GM23338 (cell line): ENCODE measurements around the gene FCRL5. TPM values are rescaled to one million over a fixed set of nuclear protein-coding genes. Genes with fewer than 3 reads are reported as not detected.

Experiments
- ATAC-seq: fragments of 200-7000 bp; cut with Tn5 transposase; 3 replicates; pipeline ENCODE4 v1.9.1; 2020
- DNase-seq: peaks from one replicate; pipeline ENCODE4 v3.0.0-alpha.2; 2015; ENCODE audit warnings: low spot score
- H2AFZ ChIP-seq: fragments of 200-600 bp; sonication (generic); 2 replicates; pipeline ENCODE4 v1.8.0; 2016; ENCODE audit warnings: antibody characterized with exemption, mild to moderate bottlenecking, moderate library complexity
- H3F3A ChIP-seq: fragments of 200-600 bp; sonication (generic); replicated peaks from 2 replicates; pipeline ENCODE4 v1.8.0; 2017; ENCODE audit warnings: antibody characterized with exemption, mixed run types, low read depth
- H3K27ac ChIP-seq: fragments of 200-600 bp; sonication (generic); 2 replicates; pipeline ENCODE4 v1.6.1; 2016; ENCODE audit warnings: low read depth
- H3K27me3 ChIP-seq: fragments of 200-600 bp; sonication (generic); 2 replicates; pipeline ENCODE4 v1.8.0; 2016; ENCODE audit warnings: mild to moderate bottlenecking, mixed run types, moderate library complexity; ENCODE audit not compliant: insufficient read depth
- H3K36me3 ChIP-seq: fragments of 200-600 bp; sonication (generic); 2 replicates; pipeline ENCODE4 v1.8.0; 2016; ENCODE audit warnings: mild to moderate bottlenecking; ENCODE audit not compliant: insufficient read depth
- H3K4me1 ChIP-seq: fragments of 200-600 bp; sonication (generic); 2 replicates; pipeline ENCODE4 v1.8.0; 2016; ENCODE audit warnings: mild to moderate bottlenecking, moderate library complexity; ENCODE audit not compliant: insufficient read depth
- H3K4me2 ChIP-seq: fragments of 200-600 bp; sonication (generic); 2 replicates; pipeline ENCODE4 v1.7.1; 2017; ENCODE audit warnings: mixed run types
- H3K4me3 ChIP-seq: fragments of 200-600 bp; sonication (generic); 2 replicates; pipeline ENCODE4 v1.6.1; 2016; ENCODE audit warnings: mixed run types
- H3K79me2 ChIP-seq: fragments of 200-600 bp; sonication (generic); replicated peaks from 2 replicates; pipeline ENCODE4 v1.8.0; 2017; ENCODE audit warnings: mild to moderate bottlenecking; ENCODE audit not compliant: insufficient read depth
- H3K9me2 ChIP-seq: fragments of 200-600 bp; sonication (generic); 2 replicates; pipeline ENCODE4 v1.8.0; 2017; ENCODE audit not compliant: insufficient read depth
- H4K20me1 ChIP-seq: fragments of 200-600 bp; sonication (generic); replicated peaks from 2 replicates; pipeline ENCODE4 v1.8.0; 2017; ENCODE audit warnings: mild to moderate bottlenecking; ENCODE audit not compliant: insufficient read depth
- H3K27ac Mint-ChIP-seq: 2 replicates; pipeline ENCODE4 v1.8.0; 2020; ENCODE audit warnings: inconsistent platforms, mild to moderate bottlenecking, moderate library complexity, mixed read lengths
- H3K27me3 Mint-ChIP-seq: 3 replicates; pipeline ENCODE4 v1.8.0; 2022; ENCODE audit warnings: low read depth, mild to moderate bottlenecking, moderate library complexity, mixed read lengths, inconsistent platforms; ENCODE audit not compliant: insufficient read depth, poor library complexity
- H3K36me3 Mint-ChIP-seq: 3 replicates; pipeline ENCODE4 v1.8.0; 2021; ENCODE audit warnings: low read depth, mild to moderate bottlenecking, inconsistent platforms, moderate library complexity, mixed read lengths
- H3K4me1 Mint-ChIP-seq: 3 replicates; pipeline ENCODE4 v1.8.0; 2020; ENCODE audit warnings: mild to moderate bottlenecking, inconsistent platforms, mixed read lengths
- H3K4me3 Mint-ChIP-seq: 3 replicates; pipeline ENCODE4 v1.8.0; 2021; ENCODE audit warnings: moderate library complexity, mild to moderate bottlenecking, inconsistent platforms, mixed read lengths
- H3K9me3 Mint-ChIP-seq: 3 replicates; pipeline ENCODE4 v1.8.0; 2020; ENCODE audit warnings: moderate library complexity, mild to moderate bottlenecking, inconsistent platforms, mixed read lengths
- CREB1 ChIP-seq: fragments of 250-450 bp; sonication (Bioruptor Pico); IDR thresholded peaks from 2 replicates; pipeline ENCODE4 v1.5.0; 2020; ENCODE audit warnings: low read depth, mild to moderate bottlenecking, moderate library complexity
- CTCF ChIP-seq, 2 experiments: fragments of 200-600 bp in 1 of 2; sonication (generic) in 1 of 2; conservative IDR thresholded peaks; 2 replicates each; pipeline versions ENCODE4 v1.5.1 to v1.6.1; 2016 to 2017; ENCODE audit warnings: antibody characterized with exemption in 2 of 2, low read depth in 2 of 2, mild to moderate bottlenecking in 2 of 2, moderate library complexity in 1 of 2
- EZH2 ChIP-seq: fragments of 200-600 bp; sonication (generic); IDR thresholded peaks from one replicate; pipeline ENCODE4 v1.8.0; 2017; ENCODE audit warnings: antibody characterized with exemption, mild to moderate bottlenecking, low read depth; ENCODE audit not compliant: unreplicated experiment
- EZH2phosphoT487 ChIP-seq: fragments of 200-600 bp; sonication (generic); IDR thresholded peaks from one replicate; pipeline ENCODE4 v1.8.1; 2018; ENCODE audit warnings: antibody characterized with exemption; ENCODE audit not compliant: unreplicated experiment
- JUNB ChIP-seq: IDR thresholded peaks from one replicate; pipeline ENCODE4 v1.6.1; 2016; ENCODE audit warnings: antibody characterized with exemption; ENCODE audit not compliant: unreplicated experiment
- NANOG ChIP-seq: IDR thresholded peaks from 2 replicates; pipeline ENCODE4 v1.6.1; 2016; ENCODE audit warnings: antibody characterized with exemption, borderline replicate concordance
- POLR2AphosphoS5 ChIP-seq: IDR thresholded peaks from 2 replicates; pipeline ENCODE4 v1.6.1; 2016; ENCODE audit warnings: antibody characterized with exemption, low read depth
- STAT1 ChIP-seq: IDR thresholded peaks from one replicate; pipeline ENCODE4 v1.6.1; 2016; ENCODE audit warnings: antibody characterized with exemption; ENCODE audit not compliant: unreplicated experiment
- ZNF114 ChIP-seq: fragments of 250-450 bp; sonication (Bioruptor Pico); IDR thresholded peaks from 2 replicates; pipeline ENCODE4 v1.5.0; 2020; ENCODE audit warnings: mild to moderate bottlenecking, moderate library complexity
- ZNF331 ChIP-seq: fragments of 250-450 bp; sonication (Bioruptor Pico); IDR thresholded peaks from 2 replicates; pipeline ENCODE4 v1.5.0; 2020; ENCODE audit warnings: low read depth, mild to moderate bottlenecking, moderate library complexity
- polyA plus RNA-seq: library from polyadenylated mRNA; unstranded; fragments of >200 nt; fragmentation: Nextera tagmentation; extraction: Ambion mirVana; gene quantifications from 2 replicates; pipeline ENCODE4 v1.2.1, GENCODE V29; 2016
- total RNA-seq: library from RNA; depleted of rRNA; stranded (reverse); fragments of >200 nt; shearing (Covaris generic); gene quantifications from 2 replicates; pipeline ENCODE4 v1.2.3, GENCODE V29; 2014
- TF ChIP-seq, protein P1 (sequence below): IDR thresholded peaks from 2 replicates; pipeline ENCODE4 v1.6.1; 2016; ENCODE audit warnings: antibody characterized with exemption
- TF ChIP-seq, protein P2 (sequence below): fragments of 250-450 bp; sonication (Bioruptor Pico); IDR thresholded peaks from 2 replicates; pipeline ENCODE4 v1.5.0; 2020; ENCODE audit warnings: mild to moderate bottlenecking, moderate library complexity
- TF ChIP-seq, protein P3 (sequence below): IDR thresholded peaks from one replicate; pipeline ENCODE4 v1.6.1; 2018; ENCODE audit warnings: antibody characterized with exemption; ENCODE audit not compliant: unreplicated experiment

FCRL5 gene
- total and polyA plus RNA-seq, 2 experiments from 2014 or later = 0.79 to 2.8 TPM

- Mint-ChIP-seq H3K27me3 (no peaks in the 10 kb centered on the region), H3K27ac (no peak overlapping the region), H3K36me3 (peaks cover 3% of the 10 kb centered on the region; the same call in 1 of the 3 replicates), H3K9me3 (peaks cover 10% of the 10 kb centered on the region; the same call in 1 of the 3 replicates), H3K4me3 (no peak overlapping the region), H3K4me1 (peaks cover 2% of the 10 kb centered on the region; the same call in 1 of the 3 replicates)
- no peak overlapping the region for H3K27ac ChIP-seq
- no peaks in the 10 kb centered on the region; the same call in 1 of the 2 replicates for H3K4me1 ChIP-seq
- H4K20me1 ChIP-seq = no peaks in the 10 kb centered on the region
- no peak for DNase-seq
- no peak overlapping the region for H3K4me3 ChIP-seq
- H3K27me3 ChIP-seq = no peaks in the 10 kb centered on the region
- no peaks in the 10 kb centered on the region for H3K9me2 ChIP-seq
- no peak overlapping the region for H2AFZ ChIP-seq
- H3F3A ChIP-seq = no peaks in the 10 kb centered on the region
- no peaks in the 10 kb centered on the region for H3K79me2 ChIP-seq
- no peak for TF ChIP-seq ZNF114 (CRISPR knock-in tag)
- TF ChIP-seq, protein P1, sequence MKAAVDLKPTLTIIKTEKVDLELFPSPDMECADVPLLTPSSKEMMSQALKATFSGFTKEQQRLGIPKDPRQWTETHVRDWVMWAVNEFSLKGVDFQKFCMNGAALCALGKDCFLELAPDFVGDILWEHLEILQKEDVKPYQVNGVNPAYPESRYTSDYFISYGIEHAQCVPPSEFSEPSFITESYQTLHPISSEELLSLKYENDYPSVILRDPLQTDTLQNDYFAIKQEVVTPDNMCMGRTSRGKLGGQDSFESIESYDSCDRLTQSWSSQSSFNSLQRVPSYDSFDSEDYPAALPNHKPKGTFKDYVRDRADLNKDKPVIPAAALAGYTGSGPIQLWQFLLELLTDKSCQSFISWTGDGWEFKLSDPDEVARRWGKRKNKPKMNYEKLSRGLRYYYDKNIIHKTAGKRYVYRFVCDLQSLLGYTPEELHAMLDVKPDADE = no peak
- no peak for TF ChIP-seq CTCF (conservative IDR thresholded peaks at IDR 0.05; ENCODE audit: low read depth in 2 of 2)
- TF ChIP-seq, protein P2, sequence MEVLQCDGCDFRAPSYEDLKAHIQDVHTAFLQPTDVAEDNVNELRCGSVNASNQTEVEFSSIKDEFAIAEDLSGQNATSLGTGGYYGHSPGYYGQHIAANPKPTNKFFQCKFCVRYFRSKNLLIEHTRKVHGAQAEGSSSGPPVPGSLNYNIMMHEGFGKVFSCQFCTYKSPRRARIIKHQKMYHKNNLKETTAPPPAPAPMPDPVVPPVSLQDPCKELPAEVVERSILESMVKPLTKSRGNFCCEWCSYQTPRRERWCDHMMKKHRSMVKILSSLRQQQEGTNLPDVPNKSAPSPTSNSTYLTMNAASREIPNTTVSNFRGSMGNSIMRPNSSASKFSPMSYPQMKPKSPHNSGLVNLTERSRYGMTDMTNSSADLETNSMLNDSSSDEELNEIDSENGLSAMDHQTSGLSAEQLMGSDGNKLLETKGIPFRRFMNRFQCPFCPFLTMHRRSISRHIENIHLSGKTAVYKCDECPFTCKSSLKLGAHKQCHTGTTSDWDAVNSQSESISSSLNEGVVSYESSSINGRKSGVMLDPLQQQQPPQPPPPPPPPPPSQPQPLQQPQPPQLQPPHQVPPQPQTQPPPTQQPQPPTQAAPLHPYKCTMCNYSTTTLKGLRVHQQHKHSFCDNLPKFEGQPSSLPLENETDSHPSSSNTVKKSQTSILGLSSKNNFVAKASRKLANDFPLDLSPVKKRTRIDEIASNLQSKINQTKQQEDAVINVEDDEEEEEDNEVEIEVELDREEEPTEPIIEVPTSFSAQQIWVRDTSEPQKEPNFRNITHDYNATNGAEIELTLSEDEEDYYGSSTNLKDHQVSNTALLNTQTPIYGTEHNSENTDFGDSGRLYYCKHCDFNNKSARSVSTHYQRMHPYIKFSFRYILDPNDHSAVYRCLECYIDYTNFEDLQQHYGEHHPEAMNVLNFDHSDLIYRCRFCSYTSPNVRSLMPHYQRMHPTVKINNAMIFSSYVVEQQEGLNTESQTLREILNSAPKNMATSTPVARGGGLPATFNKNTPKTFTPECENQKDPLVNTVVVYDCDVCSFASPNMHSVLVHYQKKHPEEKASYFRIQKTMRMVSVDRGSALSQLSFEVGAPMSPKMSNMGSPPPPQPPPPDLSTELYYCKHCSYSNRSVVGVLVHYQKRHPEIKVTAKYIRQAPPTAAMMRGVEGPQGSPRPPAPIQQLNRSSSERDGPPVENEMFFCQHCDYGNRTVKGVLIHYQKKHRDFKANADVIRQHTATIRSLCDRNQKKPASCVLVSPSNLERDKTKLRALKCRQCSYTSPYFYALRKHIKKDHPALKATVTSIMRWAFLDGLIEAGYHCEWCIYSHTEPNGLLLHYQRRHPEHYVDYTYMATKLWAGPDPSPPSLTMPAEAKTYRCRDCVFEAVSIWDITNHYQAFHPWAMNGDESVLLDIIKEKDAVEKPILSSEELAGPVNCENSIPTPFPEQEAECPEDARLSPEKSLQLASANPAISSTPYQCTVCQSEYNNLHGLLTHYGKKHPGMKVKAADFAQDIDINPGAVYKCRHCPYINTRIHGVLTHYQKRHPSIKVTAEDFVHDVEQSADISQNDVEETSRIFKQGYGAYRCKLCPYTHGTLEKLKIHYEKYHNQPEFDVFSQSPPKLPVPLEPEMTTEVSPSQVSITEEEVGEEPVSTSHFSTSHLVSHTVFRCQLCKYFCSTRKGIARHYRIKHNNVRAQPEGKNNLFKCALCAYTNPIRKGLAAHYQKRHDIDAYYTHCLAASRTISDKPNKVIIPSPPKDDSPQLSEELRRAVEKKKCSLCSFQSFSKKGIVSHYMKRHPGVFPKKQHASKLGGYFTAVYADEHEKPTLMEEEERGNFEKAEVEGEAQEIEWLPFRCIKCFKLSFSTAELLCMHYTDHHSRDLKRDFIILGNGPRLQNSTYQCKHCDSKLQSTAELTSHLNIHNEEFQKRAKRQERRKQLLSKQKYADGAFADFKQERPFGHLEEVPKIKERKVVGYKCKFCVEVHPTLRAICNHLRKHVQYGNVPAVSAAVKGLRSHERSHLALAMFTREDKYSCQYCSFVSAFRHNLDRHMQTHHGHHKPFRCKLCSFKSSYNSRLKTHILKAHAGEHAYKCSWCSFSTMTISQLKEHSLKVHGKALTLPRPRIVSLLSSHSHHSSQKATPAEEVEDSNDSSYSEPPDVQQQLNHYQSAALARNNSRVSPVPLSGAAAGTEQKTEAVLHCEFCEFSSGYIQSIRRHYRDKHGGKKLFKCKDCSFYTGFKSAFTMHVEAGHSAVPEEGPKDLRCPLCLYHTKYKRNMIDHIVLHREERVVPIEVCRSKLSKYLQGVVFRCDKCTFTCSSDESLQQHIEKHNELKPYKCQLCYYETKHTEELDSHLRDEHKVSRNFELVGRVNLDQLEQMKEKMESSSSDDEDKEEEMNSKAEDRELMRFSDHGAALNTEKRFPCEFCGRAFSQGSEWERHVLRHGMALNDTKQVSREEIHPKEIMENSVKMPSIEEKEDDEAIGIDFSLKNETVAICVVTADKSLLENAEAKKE = no peak
- TF ChIP-seq EZH2 = no peak
- TF ChIP-seq POLR2AphosphoS5 = no peak
- TF ChIP-seq, protein P3, sequence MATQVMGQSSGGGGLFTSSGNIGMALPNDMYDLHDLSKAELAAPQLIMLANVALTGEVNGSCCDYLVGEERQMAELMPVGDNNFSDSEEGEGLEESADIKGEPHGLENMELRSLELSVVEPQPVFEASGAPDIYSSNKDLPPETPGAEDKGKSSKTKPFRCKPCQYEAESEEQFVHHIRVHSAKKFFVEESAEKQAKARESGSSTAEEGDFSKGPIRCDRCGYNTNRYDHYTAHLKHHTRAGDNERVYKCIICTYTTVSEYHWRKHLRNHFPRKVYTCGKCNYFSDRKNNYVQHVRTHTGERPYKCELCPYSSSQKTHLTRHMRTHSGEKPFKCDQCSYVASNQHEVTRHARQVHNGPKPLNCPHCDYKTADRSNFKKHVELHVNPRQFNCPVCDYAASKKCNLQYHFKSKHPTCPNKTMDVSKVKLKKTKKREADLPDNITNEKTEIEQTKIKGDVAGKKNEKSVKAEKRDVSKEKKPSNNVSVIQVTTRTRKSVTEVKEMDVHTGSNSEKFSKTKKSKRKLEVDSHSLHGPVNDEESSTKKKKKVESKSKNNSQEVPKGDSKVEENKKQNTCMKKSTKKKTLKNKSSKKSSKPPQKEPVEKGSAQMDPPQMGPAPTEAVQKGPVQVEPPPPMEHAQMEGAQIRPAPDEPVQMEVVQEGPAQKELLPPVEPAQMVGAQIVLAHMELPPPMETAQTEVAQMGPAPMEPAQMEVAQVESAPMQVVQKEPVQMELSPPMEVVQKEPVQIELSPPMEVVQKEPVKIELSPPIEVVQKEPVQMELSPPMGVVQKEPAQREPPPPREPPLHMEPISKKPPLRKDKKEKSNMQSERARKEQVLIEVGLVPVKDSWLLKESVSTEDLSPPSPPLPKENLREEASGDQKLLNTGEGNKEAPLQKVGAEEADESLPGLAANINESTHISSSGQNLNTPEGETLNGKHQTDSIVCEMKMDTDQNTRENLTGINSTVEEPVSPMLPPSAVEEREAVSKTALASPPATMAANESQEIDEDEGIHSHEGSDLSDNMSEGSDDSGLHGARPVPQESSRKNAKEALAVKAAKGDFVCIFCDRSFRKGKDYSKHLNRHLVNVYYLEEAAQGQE = no peak
- TF ChIP-seq STAT1 = no peak
- TF ChIP-seq NANOG = no peak
- no peak for TF ChIP-seq EZH2phosphoT487
- no peak for TF ChIP-seq ZNF331
- TF ChIP-seq JUNB = no peak
- TF ChIP-seq CREB1 (CRISPR knock-in tag) = no peak
- no peaks in the 10 kb centered on the region for H3K36me3 ChIP-seq
- no peak overlapping the region for H3K4me2 ChIP-seq
- ATAC-seq = no peak
These were observed 57.0 kb downstream of the FCRL5 start for GRCh38 chr1:157495285-157495684.
